GM21381 (cell line): Measurements from ENCODE around the gene KCTD8.

Experiments used
- ATAC-seq: cut with Tn5 transposase; IDR thresholded peaks from one replicate; pipeline ENCODE4 v1.9.1; 2021; ENCODE audit warnings: mild to moderate bottlenecking, moderate library complexity; ENCODE audit not compliant: unreplicated experiment

Gene KCTD8

GRCh38 chr4:44448521-44449461 lies at the start of gene KCTD8:
Gene KCTD8 (minus strand): TSS chr4:44448809.
- peak; percentile 97 for ATAC-seq

DNA sequence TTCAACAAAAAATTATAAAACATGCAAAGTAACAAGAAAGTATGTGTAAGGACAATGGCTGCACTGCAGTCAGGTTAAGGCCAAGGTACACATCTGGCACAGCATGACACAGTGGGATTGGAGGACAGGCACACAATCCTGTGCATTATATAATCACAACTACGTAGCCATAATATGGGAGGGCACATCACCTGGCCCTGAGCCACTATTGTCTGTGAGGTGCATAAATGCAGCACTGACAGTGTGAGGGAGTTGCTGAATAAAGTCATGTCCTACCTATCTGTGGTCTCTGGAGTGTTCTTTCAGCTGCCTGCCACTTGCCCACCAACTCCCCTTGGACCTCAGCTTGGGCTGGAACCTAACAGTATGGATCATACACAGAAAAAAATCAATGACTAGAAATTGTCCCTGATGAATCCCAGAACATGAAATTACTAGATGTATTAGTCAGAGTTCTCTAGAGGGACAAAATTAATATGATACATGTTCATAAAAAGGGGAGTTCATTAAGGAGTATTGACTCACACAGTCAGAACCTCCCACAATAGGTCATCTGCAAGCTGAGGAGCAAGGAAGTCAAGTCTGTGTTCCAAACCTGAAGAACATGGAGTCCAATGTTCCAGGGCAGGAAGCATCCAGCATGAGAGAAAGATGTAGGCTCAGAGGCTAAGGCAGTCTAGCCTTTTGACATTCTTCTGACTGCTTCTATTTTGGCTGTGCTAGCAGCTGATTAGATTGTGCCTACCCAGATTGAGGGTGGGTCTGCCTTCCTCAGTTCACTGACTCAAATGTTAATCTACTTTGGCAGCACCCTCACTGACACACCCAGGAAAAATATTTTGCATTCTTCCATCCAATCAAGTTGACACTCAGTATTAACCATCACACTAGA lies 46.4 kb upstream of the KCTD8 start:
- ATAC-seq, result no peak

GRCh38 chr4:44493924-44494323 lies 45.3 kb upstream of the KCTD8 start:
- no peak for ATAC-seq

GRCh38 chr4:44487341-44487740 lies 38.7 kb upstream of the KCTD8 start:
- ATAC-seq, result no peak

GRCh38 chr4:44479731-44480130 lies 31.1 kb upstream of the KCTD8 start:
- ATAC-seq, result no peak

DNA sequence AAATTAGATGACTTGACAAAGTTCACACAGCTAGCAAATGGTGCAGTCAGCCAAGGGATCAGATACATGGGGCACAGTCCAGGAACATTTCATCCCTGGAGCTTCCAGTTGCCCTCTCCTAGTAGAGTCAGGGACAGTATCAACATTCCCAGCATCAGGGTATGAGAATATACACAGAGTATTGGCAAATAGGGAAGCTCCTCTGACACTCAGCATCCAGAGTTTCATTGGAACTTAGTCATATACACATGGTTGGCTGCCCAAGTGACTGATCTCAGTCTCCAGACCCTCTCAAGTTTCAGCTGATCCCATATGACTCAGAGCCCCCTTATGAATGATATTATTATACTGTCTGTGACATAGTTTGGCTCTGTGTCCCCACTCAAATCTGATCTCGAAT lies 13.7 kb upstream of the KCTD8 start:
- ATAC-seq, result no peak

DNA sequence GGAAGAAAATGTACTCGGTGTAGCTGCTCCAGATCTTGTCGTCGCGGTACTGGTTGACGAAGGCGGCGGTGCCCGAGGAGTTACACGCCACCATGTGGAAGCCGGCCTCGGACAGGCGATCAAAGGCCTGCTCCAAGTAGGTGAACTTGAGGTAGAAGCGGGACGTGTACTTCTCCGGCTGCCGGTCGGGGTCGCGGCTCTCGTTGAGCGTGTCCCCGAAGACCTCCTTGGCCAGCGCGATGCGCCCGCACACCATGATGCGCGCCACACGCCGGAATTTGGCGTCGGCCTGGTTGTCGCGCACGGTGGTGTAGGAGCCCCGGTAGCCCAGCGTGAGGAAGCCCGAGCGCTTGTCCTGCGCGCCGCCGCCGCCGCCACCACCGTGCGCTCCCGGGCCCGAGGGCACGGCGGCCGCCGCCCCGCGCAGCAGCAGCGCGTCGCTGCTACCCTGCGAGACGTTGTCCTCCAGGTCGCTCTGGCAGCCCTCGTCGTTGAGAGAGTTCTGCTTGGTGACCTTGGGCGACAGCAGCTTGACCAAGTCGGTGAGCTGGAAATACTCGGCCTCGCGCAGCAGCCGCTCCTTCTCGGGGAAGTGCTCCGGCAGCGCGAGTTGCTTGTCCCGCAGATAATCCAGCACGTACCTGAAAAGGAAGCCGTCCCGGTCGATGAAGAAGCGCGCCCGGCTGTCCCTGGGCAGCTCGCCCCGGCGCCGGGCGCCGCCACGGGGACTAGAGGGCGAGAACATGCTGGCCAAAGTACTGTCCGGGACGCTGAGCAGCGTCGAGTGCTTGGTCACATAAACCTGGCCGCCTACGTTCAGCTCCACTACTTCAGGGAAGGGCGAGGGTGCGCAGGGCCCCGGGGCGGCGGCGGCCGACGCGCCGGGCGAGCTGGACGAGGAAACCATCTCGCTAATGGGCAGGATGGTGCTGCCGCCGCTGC lies 775 bp downstream of the KCTD8 start:
- ATAC-seq, result peak; percentile 6

GRCh38 chr4:44446801-44447562 lies 1.6 kb downstream of the KCTD8 start:
- ATAC-seq, result no peak

DNA sequence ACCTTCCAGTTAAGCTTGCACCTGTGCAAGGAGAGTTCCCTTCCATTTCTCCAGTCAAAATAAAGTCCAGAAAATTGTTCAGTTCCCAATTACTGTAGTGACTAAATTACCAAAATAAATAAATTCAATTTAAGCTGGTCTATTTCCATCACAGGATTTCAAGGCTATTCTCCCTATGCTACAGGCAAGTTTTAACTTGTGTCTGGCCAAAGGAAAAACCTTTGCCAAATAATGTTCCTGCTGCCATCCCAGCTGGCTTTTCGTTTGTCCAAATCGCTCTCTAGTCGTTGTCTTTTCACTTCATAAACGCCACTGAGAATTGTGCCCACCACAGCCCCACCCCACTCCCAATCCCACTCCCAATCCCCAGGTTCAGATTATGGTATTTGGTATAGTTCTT lies 2.4 kb downstream of the KCTD8 start:
- ATAC-seq, result no peak

- no peak for ATAC-seq
Observed at GRCh38 chr4:44438687-44439086, 9.9 kb downstream of the KCTD8 start.

GRCh38 chr4:44434247-44434646 lies 14.4 kb downstream of the KCTD8 start:
- ATAC-seq, result no peak

DNA sequence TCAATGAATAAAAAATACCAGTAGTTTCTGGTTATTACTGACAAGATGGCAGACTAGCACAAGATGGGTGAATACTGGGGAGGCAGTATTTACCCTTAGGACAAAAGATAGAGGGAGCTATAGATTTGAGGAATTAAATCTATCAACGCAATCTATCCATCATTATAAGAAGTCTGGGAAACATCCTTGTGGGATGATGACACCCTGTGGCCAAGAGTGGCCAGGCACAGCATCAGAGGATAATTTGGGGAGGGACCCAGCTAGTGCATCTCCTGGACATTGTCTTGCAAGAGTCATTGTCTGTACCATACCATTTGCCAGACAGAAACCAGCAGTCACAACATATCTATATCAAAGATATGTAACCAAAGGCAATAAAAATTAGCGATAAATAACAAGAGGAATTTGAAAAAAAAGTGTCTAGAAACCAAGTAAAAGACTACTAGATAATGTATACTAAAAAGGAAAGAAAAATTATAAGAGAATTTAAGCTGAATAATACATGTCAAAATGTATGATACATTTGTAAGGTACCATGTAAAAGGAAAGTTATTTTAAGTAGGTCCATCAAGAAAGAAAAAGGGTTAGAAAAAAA lies 22.9 kb downstream of the KCTD8 start:
- no peak for ATAC-seq

DNA sequence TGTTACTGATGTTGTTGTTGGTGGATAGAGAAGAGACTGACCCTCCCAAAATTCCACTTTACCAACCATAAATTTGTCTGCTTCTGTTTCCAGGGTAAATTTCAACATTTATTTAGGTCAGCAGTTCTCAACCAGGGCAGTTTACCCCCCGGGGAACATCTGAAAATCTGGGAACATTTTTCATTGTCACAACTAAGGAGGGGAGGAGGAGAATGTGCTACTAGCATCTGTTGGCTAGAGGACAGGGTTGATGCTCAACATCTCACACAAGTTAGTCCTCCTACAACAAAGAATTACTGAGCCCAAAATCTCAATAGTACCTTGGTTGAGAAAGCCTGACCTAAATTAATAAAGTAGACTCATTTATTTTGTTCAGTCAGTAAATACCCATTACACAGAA lies 25.7 kb downstream of the KCTD8 start:
- no peak for ATAC-seq

DNA sequence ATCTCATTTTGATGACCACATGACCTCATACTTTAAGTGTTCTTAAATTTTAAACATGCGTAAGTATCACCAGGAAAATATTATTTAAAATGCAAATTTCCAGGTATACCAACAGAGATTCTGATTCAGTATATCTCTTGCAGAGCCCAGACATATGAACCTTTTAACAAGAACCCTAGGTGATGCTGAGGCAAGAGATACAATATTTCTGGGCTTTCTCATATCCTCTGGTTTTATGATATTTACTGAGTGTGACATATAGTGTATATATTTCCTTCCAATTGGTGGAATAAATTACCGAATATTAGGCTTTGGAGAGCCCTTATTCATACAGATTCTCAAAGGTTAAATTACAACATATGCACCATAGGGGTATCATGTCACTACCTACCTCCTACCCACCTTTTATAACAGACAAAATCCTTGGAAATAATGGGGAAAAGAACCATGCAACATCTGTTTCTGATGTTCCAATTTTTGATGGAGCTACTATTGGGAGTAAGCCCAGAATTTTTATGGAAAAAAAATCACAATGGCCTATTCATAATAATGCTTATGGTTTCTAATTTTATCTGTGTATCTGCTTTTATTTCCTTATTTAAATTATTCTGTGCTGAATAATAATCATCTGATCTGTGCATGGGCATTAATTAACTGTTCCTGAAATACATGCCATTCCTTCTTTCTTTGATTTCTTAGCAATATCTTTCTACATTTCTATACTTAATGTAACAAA lies 27.1 kb downstream of the KCTD8 start:
- ATAC-seq, result no peak

DNA sequence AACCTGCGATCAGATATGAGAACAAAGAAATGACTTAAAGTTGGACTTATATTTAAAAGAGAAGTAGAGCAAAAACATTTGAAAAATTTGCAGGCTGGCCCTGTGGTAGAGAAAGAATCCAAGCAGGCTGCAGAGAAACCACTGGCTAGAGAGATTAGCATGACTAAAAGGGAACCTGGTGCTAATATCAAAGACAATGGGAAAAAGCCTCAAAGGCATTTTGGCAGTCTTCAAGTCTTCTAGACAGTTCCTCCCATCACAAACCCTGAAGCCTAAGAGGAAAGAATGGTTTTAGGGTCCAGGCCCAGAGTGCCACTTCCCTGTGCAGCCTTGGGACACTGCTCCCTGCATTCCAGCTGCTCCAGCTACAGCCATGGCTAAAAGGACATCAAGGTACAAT lies 33.4 kb downstream of the KCTD8 start:
- ATAC-seq, result no peak

DNA sequence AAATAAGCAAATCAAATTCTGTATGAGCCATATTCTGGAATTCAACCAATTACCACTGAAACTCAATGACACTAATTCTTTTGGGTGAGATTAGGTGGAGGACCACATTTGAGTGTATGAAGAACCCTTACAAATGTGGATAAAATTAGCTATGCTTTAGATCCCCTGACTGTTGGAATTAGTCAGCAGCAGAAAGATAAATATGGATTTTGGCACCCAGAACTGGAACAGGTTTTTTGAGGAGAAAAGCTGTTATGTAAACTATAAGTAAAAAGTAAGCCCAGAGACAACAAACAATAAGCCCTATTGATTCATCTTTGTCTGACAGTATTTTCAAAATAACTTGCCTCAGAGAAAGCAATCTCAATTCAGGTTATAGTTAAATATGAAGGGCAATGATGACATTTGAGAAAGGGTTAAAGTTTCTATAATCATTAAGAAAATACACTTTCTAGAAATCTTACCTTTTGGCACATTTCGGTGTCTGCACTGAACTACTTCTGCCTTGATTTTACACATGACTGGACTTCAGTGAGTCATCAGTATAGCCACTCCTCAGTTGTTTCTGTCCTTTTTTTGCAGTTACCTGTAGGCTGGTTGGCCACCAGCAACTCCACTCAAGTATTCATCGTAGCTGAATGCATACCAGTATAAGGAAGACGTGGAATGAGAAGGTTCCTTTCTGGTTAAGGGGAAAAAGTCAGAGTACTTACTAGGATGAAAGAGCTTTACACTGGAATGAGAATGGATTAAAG lies 80.0 kb downstream of the KCTD8 start:
- ATAC-seq, result no peak

DNA sequence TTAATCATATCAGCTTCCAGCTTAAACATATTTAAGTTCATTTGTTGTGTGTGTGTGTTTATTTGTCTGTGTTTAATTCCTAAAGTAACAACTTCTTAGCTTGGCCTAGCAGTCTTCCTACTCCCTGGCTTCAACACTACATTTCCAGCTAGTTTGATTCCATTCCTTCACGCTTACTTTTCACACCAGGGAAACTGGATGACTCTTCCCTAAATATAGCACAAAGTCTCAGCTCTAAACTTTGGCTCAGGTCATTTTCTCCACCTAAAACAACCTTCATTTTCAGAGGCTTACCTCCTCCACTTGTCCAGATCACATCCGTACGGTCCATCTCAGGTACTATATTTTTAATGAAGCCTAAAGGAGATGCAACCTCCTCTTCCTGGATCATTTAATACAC lies 94.4 kb downstream of the KCTD8 start:
- ATAC-seq, result no peak

GRCh38 chr4:44351069-44351468 lies 97.5 kb downstream of the KCTD8 start:
- ATAC-seq, result no peak
